C4-2B (cell line): ENCODE results near the gene OR4A15.

Experiments
- CTCF ChIP-seq: fragments of 450-650 bp; conservative IDR thresholded peaks from 2 replicates; pipeline ENCODE4 v1.5.1; 2017; ENCODE audit warnings: mild to moderate bottlenecking
- ZFX ChIP-seq: fragments of 450-650 bp; IDR thresholded peaks from 2 replicates; pipeline ENCODE4 v1.6.1; 2017

- no peak for TF ChIP-seq CTCF
- no peak for TF ChIP-seq ZFX
Measured at GRCh38 chr11:55401011-55401410, 33.2 kb downstream of the OR4A15 start.
